Adrenal gland (tissue), 12 donors: Measurements from ENCODE around the gene PRKAR1A. TPM values are rescaled to one million over a fixed set of nuclear protein-coding genes. Genes with fewer than 3 reads are reported as not detected.

Experiments
- DNase-seq, 7 donors: peaks; one replicate each; pipeline ENCODE4 v3.0.0-alpha.2; 2019 to 2020
- H3K27ac ChIP-seq, 5 donors: fragments of 200-600 bp; sonication (generic) in 4 of 5; 1 replicate in 3 of 5; 2 replicates in 2 of 5; pipeline versions ENCODE4 v1.5.1 to v1.8.0; 2016 to 2020; ENCODE audit warnings: mild to moderate bottlenecking in 1 of 5
- H3K27me3 ChIP-seq: fragments of 200-600 bp; 2 replicates; pipeline ENCODE4 v1.8.0; 2021
- H3K36me3 ChIP-seq, 2 donors: fragments of 200-600 bp; replicated peaks in 1 of 2; 1 replicate in 1 of 2; 2 replicates in 1 of 2; pipeline versions ENCODE4 v1.5.1 to v1.8.0; 2018 to 2022
- H3K4me1 ChIP-seq, 2 donors: fragments of 200-600 bp; replicated peaks in 1 of 2; 1 replicate in 1 of 2; 2 replicates in 1 of 2; pipeline versions ENCODE4 v1.5.1 to v1.8.0; 2018 to 2021
- H3K4me3 ChIP-seq, 4 donors: fragments of 200-600 bp; sonication (generic) in 3 of 4; one replicate each; pipeline ENCODE4 v1.5.1; 2016 to 2018
- H3K9me3 ChIP-seq, 3 donors: fragments of 200-600 bp; sonication (generic) in 1 of 3; replicated peaks in 1 of 3; 1 replicate in 2 of 3; 2 replicates in 1 of 3; pipeline versions ENCODE4 v1.5.1 to v1.8.0; 2016 to 2021
- POLR2A ChIP-seq, 2 donors: fragments of 450-650 bp; IDR thresholded peaks; one replicate each; pipeline ENCODE4 v1.6.1; 2017; ENCODE audit warnings: antibody characterized with exemption in 2 of 2, mild to moderate bottlenecking in 2 of 2, moderate library complexity in 1 of 2
- WGBS, 4 donors: extraction: QIAGEN DNeasy Blood & Tissue Kit in 2 of 4; methylation state at CpG; one replicate each; pipeline versions ENCODE4 v1.1.5 to v1.1.7; 2013 to 2017; 5-methylcytosine and 5-hydroxymethylcytosine counted together
- intact Hi-C, 2 donors: fragments of 100-400 bp; cut with DNase I; formaldehyde crosslinking; loops; one replicate each; pipeline versions ENCODE4 v1.14.1 to v1.15.0; 2022 to 2023
- polyA plus RNA-seq, 3 donors: library from polyadenylated mRNA; stranded (reverse); fragments of 200-250 nt in 2 of 3; fragments of 350-450 nt in 1 of 3; fragmentation: Illumina TruSeq in 1 of 3; extraction: RNeasy Lipid Tissue Mini Kit (QIAGEN cat#74804) in 1 of 3; gene quantifications; one replicate each; pipeline ENCODE4 v1.2.3, GENCODE V29; 2013 to 2014
- total RNA-seq, 9 donors: library from RNA; depleted of rRNA in 4 of 9; stranded (reverse); fragments of >200 nt in 4 of 9; fragments of 120-200 nt in 1 of 9; fragmentation: NEBNext Ultra II Directional in 1 of 9; extraction: Animal tissue kit (Norgen Biotek cat#: 25700) in 1 of 9; gene quantifications; one replicate each; pipeline versions ENCODE4 v1.1.0 to v1.2.4, GENCODE V29; 2013 to 2023
- TF ChIP-seq, protein P1 (sequence below), 6 experiments: fragments of 450-650 bp in 4 of 6; fragments of 200-600 bp in 2 of 6; sonication (generic) in 1 of 6; IDR thresholded peaks; 1 replicate in 5 of 6; 2 replicates in 1 of 6; pipeline versions ENCODE4 v1.5.1 to v1.8.0; 2016 to 2021; ENCODE audit warnings: antibody characterized with exemption in 6 of 6, mild to moderate bottlenecking in 2 of 6, moderate library complexity in 1 of 6
- donor health status: healthy with polysubstance abuse.
- donor health status: Bipolar disorder and iron deficiency.
- donor health status: DM: yes; HTN: yes; CAD: no.
- donor health status: DM: no; HTN: no; CAD: no.
- donor health status: DM: no; HTN: no; CAD: no.
- donor health status: DM: yes; HTN: yes; CAD: no.

The PRKAR1A gene
- total and polyA plus RNA-seq, 12 donors, result 56.3 to 585 (median 388) TPM

DNA sequence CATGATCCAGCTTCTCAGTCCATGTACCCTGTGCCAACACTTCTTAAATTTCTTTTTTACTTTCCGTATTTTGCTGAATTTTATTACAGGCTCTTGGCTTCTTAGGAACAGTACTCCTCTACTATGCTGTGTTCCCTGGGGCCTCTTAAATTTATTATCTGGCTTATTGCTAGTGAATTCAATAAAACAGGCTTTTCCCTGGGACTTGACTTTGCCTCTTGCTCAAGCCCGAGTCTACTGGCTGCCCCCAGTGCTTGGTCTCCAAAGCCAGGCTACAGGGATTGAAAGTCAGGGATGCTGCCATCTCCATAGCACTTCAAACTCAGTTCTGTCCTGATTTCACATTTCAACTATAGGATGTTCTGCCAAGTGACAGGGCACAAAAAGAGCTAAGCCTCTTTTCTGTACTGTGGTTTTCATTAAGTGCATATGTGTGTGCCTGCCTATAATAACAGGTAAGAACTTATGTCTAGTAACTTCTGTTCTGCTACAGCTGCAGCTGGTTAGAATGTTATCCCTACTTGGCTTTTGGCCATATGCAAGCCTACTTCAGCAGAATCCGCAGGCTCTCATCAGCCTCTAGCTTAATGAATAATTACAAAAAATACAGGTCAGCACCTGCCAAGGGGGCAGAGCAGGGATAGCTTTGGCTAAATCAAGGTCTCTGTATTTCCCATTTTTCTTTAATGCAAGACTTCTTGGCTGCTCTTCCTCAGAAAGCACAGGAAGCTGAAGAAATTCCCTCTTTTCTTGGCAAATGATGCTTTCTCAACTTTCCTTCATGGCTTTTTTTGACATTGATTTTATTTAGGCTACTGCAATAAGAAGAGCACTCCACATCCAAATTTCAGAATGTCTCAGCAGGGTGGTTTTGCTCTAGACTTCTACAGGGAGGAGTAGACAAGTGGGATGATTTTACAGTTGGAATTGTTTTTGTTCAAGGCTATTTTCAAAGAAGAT, 80.7 kb downstream of the PRKAR1A start:
- Histone ChIP-seq H3K36me3 (no peaks in the 10 kb centered on the region), H3K27ac (no peak overlapping the region), H3K9me3 (no peaks in the 10 kb centered on the region), H3K4me3 (no peak overlapping the region), H3K4me1 (peaks cover 0 to 10% of the 10 kb centered on the region in 2 donors), H3K27me3 (no peaks in the 10 kb centered on the region)
- TF ChIP-seq POLR2A (IDR thresholded peaks at IDR 0.05), result no peak
- TF ChIP-seq, protein P1, sequence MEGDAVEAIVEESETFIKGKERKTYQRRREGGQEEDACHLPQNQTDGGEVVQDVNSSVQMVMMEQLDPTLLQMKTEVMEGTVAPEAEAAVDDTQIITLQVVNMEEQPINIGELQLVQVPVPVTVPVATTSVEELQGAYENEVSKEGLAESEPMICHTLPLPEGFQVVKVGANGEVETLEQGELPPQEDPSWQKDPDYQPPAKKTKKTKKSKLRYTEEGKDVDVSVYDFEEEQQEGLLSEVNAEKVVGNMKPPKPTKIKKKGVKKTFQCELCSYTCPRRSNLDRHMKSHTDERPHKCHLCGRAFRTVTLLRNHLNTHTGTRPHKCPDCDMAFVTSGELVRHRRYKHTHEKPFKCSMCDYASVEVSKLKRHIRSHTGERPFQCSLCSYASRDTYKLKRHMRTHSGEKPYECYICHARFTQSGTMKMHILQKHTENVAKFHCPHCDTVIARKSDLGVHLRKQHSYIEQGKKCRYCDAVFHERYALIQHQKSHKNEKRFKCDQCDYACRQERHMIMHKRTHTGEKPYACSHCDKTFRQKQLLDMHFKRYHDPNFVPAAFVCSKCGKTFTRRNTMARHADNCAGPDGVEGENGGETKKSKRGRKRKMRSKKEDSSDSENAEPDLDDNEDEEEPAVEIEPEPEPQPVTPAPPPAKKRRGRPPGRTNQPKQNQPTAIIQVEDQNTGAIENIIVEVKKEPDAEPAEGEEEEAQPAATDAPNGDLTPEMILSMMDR (IDR thresholded peaks at IDR 0.05), result no peak
- 65 to 71% (median 69%) methylated on average over 3 of the region's 3 CpGs for WGBS, 4 donors
- intact Hi-C loops, result no loop called here
- no peak for DNase-seq

DNA sequence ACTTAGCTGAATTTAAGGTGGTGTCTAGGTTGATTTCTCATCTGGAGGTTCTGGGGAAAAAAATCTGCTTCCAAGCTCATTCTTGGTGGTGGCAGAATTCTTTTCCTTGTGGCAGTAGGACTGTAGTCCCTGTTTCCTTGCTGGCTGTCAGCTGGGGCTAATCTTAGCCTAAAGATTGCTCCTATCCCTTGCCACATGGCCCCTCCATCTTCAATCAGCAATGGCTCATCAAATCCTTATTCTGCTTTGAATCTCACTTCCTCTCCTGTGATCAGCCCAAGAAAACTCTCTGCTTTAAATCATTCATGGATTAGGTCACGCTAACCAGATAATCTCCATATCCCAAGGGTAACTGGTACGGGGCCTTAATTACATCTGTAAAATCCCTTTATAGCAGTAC, 82.3 kb downstream of the PRKAR1A start:
- Histone ChIP-seq H3K9me3 (no peaks in the 10 kb centered on the region), H3K4me1 (peaks cover 0 to 10% of the 10 kb centered on the region in 2 donors), H3K4me3 (no peak overlapping the region), H3K36me3 (no peaks in the 10 kb centered on the region), H3K27ac (no peak overlapping the region), H3K27me3 (peaks cover 2% of the 10 kb centered on the region)
- intact Hi-C loops, result no loop called here
- TF ChIP-seq, protein P1 (IDR thresholded peaks at IDR 0.05), result no peak
- TF ChIP-seq POLR2A (IDR thresholded peaks at IDR 0.05), result no peak
- 85 to 90% (median 89%) methylated on average over 2 of the region's 2 CpGs for WGBS, 4 donors
- no peak for DNase-seq

DNA sequence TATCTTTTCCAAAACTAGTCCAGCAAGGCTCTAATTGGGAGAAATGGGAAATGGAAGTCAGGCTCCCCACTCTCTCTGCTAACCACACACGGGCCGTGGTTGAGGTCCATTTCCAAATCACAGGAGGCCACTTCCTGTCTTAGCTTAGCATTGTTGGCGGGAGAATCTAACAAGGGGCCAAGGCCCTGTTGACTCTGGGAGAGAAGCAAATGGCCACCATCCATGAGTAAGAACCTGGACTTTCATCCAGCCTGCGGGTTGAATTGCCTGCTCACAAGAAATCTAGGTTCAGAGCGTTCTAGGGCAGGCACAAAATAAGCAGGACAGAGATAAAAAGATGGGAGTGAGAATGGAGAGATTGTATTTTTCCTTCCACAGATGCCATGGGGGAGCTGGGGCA, 83.3 kb downstream of the PRKAR1A start:
- no peak for DNase-seq
- Histone ChIP-seq H3K4me1 (peaks cover 0 to 16% of the 10 kb centered on the region in 2 donors), H3K27me3 (peaks cover 11% of the 10 kb centered on the region), H3K9me3 (no peaks in the 10 kb centered on the region), H3K4me3 (no peak overlapping the region), H3K27ac (no peak overlapping the region), H3K36me3 (no peaks in the 10 kb centered on the region)
- intact Hi-C loops, result no loop called here
- no peak for TF ChIP-seq POLR2A (IDR thresholded peaks at IDR 0.05)
- TF ChIP-seq, protein P1 (IDR thresholded peaks at IDR 0.05), result no peak
- WGBS, 4 donors, result 72 to 77% (median 73%) methylated on average over 5 of the region's 5 CpGs

DNA sequence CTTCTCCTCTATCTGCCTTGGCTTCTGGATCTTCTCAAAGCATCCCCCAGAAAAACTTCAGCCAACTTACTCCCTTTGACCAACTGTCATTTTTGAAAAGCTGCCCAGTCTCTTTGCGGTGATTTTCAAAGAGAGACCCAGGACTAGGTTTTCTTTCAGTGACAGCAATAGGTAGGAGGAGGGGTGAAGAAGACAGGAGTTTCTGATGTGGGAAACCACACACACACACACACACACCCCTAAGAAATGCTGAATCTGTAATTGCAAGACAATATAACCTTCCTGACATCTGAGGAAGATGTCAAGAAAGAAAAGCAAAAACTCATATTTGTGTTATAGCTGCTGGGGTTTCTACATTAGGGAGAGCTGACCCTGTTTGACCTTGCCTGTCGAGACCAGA, 83.8 kb downstream of the PRKAR1A start:
- no peaks in the 10 kb centered on the region for H3K36me3 ChIP-seq
- H3K4me3 ChIP-seq, result no peak overlapping the region
- 70 to 83% (median 80%) methylated on average over 2 of the region's 2 CpGs for WGBS, 4 donors
- intact Hi-C loops, result no loop called here
- TF ChIP-seq, protein P1 (IDR thresholded peaks at IDR 0.05), result no peak
- no peak for TF ChIP-seq POLR2A (IDR thresholded peaks at IDR 0.05)
- H3K9me3 ChIP-seq, result no peaks in the 10 kb centered on the region
- H3K27ac ChIP-seq, result no peak overlapping the region
- DNase-seq, result no peak
- peaks cover under 1 to 18% of the 10 kb centered on the region in 2 donors for H3K4me1 ChIP-seq
- H3K27me3 ChIP-seq, result peaks cover 13% of the 10 kb centered on the region
